Endometrium (tissue), 2 donors: ENCODE results near the gene TMEM266.

Experiments used
- FAIRE-seq: peaks from 2 replicates; lab custom pipeline; 2012; peaks lifted over from hg19 to GRCh38; lab: Jason Lieb, UNC
- donor health status: control.
- donor health status: control.

Gene TMEM266

DNA sequence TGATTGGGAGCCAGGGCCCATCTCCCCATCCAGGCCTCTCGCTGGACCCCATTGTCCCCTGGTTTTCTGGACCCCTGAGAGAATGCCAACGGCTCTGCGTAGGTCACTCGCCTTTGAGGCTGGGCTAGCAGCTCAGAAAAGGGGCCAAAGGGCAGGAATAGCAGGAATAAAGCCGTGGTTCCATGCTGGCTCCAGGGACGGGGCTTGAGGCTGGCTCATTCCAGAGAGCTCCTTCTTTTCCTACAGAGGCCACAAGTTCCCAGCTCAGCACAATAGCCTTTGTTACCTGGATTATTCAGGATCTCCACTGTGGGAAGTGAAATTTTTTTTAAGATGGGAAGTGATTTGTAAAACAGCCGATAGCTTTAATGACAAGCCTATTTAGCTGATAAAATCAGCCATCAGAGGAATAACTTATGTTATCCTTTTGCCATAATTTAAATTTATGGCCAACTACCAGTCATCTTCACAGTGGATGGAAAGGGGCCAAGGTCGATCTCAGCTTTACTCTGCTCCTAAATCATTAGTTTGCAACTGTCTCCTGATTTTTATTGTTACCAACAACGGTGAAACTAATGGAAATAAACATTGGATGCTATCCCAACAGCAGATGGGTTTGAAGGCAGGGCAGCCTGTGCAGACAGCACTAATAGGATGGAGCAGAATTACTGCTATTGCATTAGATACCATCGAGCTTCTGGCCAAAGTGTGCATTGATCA is 124.3 kb downstream of the TMEM266 start:
- no peak for FAIRE-seq

GRCh38 chr15:76184650-76185035 is 124.9 kb downstream of the TMEM266 start:
- FAIRE-seq: no peak

DNA sequence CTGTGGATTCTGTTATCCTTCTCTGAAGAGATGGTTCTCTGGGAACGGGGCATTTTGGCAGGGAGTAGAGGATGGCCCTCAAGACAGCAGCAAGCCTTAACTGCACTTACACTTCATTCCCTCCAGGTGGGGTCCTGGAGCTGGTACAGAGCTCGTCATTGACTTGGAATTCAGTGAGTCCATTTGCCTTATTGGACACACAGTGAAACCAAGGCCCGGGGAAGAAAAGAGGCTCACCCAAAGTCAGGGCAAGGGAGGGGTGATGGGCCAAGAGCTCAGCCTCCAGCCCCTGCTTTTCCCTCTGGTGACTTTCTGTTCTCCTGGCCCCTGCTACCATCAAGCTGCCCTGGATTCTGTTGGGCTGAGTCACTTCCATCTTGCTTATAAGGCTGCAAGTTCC is 125.9 kb downstream of the TMEM266 start:
- FAIRE-seq: no peak

DNA sequence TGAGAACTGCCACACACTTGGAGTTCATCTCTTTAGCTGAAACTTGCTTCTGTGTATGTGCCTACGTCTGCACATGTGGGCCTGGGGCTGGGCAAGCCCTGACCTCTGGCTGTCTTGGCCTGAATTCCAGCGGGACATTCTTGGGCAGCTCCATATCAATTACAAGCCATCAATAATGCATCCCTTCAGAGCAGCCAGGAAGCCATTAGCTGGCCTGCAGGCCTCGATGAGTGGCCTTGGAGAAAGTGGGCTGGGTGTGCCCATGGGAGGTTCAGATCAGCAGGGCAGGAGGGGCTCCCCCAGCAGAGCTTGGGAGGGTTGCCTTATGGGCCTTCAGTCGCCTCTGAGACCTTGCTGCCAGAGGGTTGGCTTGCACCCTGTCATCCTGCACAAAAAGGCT is 127.4 kb downstream of the TMEM266 start:
- no peak for FAIRE-seq

- FAIRE-seq: no peak
Observed at GRCh38 chr15:76189106-76189505, 129.3 kb downstream of the TMEM266 start.

GRCh38 chr15:76190070-76190564 is 130.3 kb downstream of the TMEM266 start:
- FAIRE-seq: no peak

DNA sequence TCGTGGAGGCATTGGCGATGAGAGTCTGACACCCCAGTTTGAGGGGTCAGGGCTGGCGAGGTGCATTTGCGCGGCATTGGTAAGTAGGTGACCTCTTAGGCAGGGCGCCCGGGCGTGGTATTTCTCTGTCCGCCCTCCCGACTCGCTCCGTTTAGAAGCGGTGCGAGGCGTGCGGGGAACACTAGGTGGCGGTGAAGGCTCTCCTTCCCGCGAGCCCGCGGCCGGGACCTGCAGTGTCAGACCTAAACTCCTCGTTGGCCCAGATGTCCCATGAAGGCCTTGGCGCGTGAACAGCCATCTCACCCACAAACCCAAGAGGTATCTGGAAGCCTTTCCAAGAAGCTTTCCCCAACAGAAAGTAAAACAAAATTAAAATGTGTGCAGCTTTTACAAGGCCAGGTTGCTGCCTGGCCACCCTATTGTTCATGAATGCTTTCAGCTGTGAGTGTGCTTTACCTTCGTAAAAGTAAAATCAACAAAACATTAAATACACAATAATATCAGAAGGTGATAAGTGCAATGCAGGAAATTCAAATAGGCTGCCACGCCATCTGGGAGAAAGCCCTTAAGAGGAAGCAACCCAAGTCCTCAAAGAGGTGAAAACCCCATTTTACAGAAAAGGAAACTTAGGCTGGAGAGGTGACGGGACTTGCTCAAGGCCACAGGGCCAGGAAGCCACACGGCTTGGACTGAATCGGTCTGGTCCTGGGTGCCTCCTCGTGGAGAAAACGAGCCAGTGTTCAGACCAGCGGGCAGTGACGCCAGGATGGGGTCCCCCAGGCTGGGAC is 131.2 kb downstream of the TMEM266 start:
- no peak for FAIRE-seq

- FAIRE-seq: no peak
Observed at GRCh38 chr15:76191539-76192244, 131.9 kb downstream of the TMEM266 start.

DNA sequence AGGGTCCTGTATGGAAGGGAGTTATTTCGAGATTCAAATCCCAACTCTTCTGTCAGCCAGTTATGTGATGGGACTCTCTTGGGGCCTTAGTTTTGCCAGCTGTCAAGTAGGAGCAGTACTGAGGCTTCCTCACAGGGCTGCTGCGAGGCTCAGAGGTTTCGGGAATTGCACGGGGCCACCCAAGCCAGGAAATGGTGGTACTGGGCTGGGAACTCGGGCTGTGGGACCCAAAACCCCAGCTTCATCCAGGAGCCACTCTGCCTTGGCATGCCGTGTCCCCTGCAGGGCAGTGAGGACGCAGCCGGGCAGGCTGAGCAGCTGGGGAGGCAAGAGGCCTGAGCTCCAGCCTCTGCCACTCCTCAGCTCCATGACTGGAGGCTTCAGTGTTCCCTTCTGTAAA is 132.9 kb downstream of the TMEM266 start:
- FAIRE-seq: no peak

DNA sequence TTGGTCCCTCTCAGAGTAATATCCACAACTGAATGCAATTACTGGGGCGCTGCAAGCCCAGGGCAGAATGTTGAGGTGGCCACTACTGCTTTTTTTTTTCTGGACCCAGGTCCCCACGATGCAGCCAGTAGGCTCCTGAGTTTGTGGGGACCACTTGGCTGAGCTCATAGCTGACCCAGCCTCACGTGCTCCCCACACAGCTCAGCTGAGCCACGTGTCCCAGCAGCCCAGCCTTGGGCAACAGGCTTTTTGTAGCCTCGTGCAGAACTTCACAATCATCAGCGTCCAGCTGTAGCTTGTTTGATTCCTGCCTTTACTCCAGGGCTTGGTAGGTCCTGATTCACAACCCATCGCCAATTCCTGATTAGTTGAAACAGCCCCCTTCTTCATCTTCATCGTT is 134.1 kb downstream of the TMEM266 start:
- no peak for FAIRE-seq

- FAIRE-seq: no peak
Observed at GRCh38 chr15:76195506-76196268, 135.9 kb downstream of the TMEM266 start.

DNA sequence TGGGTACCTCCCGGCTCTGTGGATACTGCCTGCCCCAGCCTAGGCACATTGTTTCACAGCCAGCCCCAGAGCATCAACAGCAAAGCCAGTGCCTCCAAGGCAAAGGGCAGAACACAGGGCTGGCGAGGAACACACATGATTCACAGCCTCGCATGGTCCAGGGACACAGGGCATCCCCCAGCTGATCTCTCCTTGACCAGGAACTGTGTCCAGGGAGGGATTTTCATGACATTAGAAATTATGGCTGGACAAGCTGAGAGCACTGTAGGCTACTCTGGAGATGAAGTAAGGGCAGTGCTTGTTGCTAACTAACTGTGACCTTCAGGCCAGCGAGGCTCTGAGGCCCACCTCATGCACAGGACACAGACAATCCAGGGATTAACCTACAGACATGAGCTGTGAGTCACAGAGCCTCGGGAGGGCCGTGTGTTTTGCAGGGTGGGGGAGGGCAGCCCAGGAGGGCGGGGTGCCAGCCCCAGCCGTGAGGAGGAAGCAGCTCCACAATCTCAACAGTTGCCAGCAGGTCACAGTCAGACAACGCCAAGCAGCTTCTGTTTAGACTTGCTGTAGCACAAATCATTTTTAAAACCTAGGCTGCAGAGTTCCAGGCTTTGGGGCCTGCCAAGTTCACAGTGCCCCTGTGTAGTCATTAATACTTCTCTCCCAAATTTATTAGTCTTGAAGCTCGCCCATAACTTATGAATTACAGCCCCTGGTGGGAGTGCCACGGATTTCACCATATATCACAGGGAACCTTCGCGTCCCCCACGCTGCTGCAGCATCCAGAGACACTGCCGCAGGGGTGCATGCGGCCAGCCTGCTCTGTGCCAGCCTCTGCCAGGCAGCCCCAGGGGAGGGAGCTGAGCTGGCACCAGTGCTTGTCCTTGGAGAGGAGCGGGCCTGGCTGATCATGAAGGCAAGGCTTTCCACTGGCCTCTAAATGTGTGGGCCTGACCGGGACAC is 136.8 kb downstream of the TMEM266 start:
- peak; percentile 89 for FAIRE-seq

DNA sequence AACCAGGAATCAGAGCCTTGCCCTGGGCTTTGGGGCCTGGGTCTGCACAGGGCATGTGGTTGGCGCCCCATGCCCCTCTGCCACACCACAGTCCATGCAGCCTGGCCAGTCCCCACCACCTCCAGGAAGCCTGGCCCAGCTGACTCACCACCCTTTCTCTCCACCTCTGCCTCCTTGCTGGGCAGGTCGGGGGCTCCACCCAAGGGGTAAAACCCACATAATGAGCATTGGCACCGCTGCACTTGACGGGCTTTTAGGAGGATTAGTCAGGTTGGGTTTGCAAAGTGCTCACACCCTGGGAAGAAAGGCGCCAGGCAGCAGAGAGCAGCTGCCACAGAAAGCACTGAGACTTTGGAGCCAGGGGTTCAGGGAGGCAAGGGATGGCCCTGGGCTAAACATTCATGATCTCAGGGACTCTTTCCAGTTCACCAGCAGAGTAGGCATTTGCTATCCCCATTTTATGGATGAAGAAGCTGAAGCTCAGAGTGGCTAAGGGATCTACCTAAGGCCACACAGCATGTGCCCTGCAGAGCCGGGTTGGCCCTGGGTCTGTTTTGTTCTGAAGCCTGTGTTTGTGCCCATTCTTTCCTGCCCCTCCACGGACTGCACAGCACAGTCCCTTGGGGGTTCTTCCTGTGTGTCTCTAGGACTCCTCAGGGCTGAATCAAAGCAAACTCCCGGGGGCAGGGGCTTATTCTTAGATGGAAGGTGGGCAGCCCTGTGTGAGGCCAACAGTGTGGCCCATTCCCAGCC is 138.1 kb downstream of the TMEM266 start:
- FAIRE-seq: no peak

- FAIRE-seq: no peak
Observed at GRCh38 chr15:76198456-76199105, 138.8 kb downstream of the TMEM266 start.

DNA sequence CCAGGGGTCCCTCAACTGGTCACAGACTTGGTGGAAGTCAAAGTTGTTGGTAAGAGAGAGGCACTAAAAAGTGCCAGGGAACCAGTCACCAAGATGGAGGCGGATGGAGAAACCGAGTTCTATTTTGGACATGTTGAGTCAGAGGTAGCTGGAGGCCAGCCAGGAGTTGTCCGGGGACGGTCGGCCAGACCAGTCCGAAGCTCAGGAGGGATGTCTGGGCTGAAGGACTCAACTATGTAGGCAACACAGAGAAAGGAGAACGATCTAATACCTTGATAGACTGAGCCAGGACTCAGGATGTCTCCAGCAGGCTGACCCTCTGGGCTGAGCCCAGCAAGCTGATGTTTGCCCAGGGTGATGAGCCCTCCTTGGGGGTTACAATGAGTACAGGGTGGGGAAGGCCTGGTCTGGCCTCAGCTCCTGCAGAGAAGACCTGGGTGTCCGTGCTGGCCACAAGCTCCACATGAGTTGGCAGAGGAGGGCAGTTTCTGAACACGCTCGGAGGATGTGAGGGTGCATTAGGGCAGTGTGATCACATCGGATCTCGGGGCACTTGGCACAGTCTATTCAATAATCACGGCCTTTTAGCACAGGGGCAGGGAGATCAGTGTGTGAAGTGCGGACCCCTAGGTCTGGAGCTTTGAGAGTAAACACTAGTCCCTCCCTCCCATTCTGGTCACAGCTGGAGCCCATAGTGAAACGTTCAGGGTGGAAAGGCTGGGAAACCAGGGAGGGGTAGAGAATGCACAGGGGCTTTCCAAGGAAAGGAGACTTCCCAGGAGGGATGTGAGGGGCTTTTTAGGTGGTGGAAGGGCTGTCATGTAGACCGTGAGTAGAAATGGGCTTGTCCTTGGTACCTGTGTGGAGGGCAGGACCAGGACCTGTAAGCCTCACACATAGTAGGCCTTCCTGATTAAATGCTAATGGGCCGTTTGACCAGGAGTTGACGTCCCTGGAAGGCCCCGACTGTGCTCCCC is 139.6 kb downstream of the TMEM266 start:
- no peak for FAIRE-seq

DNA sequence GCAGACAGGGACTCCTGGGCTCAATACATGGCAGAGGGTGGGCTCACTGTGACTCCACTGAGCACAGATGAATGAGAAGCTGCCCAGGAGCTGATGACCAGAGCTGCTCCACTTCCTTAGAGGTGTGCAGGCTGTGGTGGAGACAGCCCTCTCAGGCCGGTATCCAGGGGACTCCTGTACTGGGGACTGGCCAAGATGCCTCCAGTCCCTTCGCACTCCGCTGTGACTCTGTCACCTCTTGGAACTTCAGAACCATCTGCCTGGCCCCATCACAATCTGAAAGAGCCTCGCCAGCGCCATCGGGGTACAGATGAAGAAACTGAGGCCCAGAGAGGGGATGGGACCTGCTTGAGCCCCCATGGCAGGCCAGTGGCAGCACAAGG is 140.3 kb downstream of the TMEM266 start:
- FAIRE-seq: no peak

DNA sequence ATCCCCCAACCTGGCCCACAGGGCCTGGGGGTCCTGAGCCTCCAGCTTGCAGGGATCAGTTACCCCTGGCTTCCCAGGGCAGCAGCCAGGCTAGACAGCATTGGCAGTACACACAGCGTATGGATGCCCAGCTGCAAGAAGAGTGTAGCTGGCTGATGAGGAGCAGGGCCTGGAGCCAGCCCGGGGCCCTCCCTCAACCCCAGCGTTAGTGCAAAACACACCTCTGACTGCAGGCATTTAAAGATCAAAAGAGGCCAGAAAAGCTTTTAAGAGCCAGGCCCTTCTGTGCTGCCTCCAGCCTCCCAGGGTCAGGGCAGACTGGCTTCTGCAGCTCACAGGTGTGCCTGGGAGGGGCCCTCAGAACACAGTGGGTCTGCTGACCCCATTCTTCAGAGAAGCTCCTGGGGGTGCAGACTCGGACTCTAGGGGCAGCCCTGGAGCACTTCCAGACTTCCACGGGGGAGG is 140.9 kb downstream of the TMEM266 start:
- FAIRE-seq: no peak

GRCh38 chr15:76201536-76202255 is 141.9 kb downstream of the TMEM266 start:
- no peak for FAIRE-seq
